ENCODE data around the gene CIC. TPM values are rescaled to one million over a fixed set of nuclear protein-coding genes. Genes with fewer than 3 reads are reported as not detected.
"Not testable (repeated sequence)": the region's sequence is repeated elsewhere in the genome, so short reads cannot be mapped to it uniquely, and the experiment has no call there.

Gene CIC
- total and polyA plus RNA-seq, 5 experiments from 2014 or later: 0.43 to 87.4 (median 1.8) TPM

GRCh38 chr19:42266928-42267603, 2.0 kb upstream of the CIC start:
- not testable (repeated sequence) for DNase-seq, H3K4me3 Mint-ChIP-seq, H3K9me3 Mint-ChIP-seq, H3K27me3 Mint-ChIP-seq, ATAC-seq, H3K36me3 Mint-ChIP-seq
- POLR2A ChIA-PET: interaction anchor here (0.6 to 4.9 kb wide), 6 partner anchors 12 to 38 kb away, joined by 3 to 59 read pairs (median 8); partner anchors contain the start of gene ERF
- peaks cover 0 to 31% (median 24%) of the 10 kb centered on the region in 4 donors for H3K4me1 Mint-ChIP-seq
- H3K27ac Mint-ChIP-seq: peak overlapping the region in 1 of 10 donors; percentile 32

- H3K4me3 Mint-ChIP-seq: no peak overlapping the region
- ATAC-seq (no peak), DNase-seq (no peak)
- no peaks in the 10 kb centered on the region for H3K9me3 Mint-ChIP-seq
- peaks cover 0 to 4% (median 0%) of the 10 kb centered on the region in 3 donors for H3K36me3 Mint-ChIP-seq
- peaks cover 0 to 31% (median 23%) of the 10 kb centered on the region in 4 donors for H3K4me1 Mint-ChIP-seq
- H3K27me3 Mint-ChIP-seq: no peaks in the 10 kb centered on the region
- POLR2A ChIA-PET: interaction anchor here (0.6 to 4.9 kb wide), 7 partner anchors 13 to 37 kb away, joined by 3 to 59 read pairs (median 9); partner anchors contain the start of genes ERF and GSK3A
- no peak overlapping the region for H3K27ac Mint-ChIP-seq
These were observed 1.4 kb upstream of the CIC start for GRCh38 chr19:42267644-42268141.

- peaks cover 0 to 4% (median 0%) of the 10 kb centered on the region in 3 donors for H3K36me3 Mint-ChIP-seq
- ATAC-seq (peak; percentile 66 to 67), DNase-seq (peak in 9 of 10 donors; percentile 94 to 100 (median 99))
- no peak overlapping the region for H3K27ac Mint-ChIP-seq
- H3K27me3 Mint-ChIP-seq: no peaks in the 10 kb centered on the region
- no peaks in the 10 kb centered on the region for H3K9me3 Mint-ChIP-seq
- POLR2A ChIA-PET: interaction anchor here (1.0 to 4.9 kb wide), 5 partner anchors 13 to 26 kb away, joined by 3 to 59 read pairs (median 25); partner anchors contain the start of genes ERF and GSK3A
- no peak overlapping the region for H3K4me3 Mint-ChIP-seq
- peaks cover 0 to 32% (median 24%) of the 10 kb centered on the region in 4 donors for H3K4me1 Mint-ChIP-seq
These were observed 829 bp upstream of the CIC start for GRCh38 chr19:42268142-42268703.

- H3K27ac Mint-ChIP-seq: peak overlapping the region in 5 of 10 donors; percentile 97 to 99 (median 99)
- H3K9me3 Mint-ChIP-seq: no peaks in the 10 kb centered on the region
- H3K4me3 Mint-ChIP-seq: peak overlapping the region in 6 of 10 donors; percentile 90 to 98 (median 94)
- ATAC-seq: no peak
- H3K4me1 Mint-ChIP-seq: peaks cover 3 to 41% (median 27%) of the 10 kb centered on the region in 4 donors
- no peak for DNase-seq
- H3K36me3 Mint-ChIP-seq: peaks cover 0 to 16% (median 0%) of the 10 kb centered on the region in 3 donors
- H3K27me3 Mint-ChIP-seq: no peaks in the 10 kb centered on the region
- POLR2A ChIA-PET: interaction anchor here (0.7 to 4.9 kb wide), 12 partner anchors 12 to 138 kb away, joined by 3 to 59 read pairs (median 6); partner anchors contain the start of genes ERF, GSK3A, PAFAH1B3 and POU2F2
These were observed 660 bp downstream of the CIC start for GRCh38 chr19:42269478-42270345.

- peak overlapping the region in 6 of 10 donors; percentile 90 to 98 (median 94) for H3K4me3 Mint-ChIP-seq
- peaks cover 11 to 48% (median 31%) of the 10 kb centered on the region in 4 donors for H3K4me1 Mint-ChIP-seq
- POLR2A ChIA-PET: interaction anchor here (0.6 to 4.9 kb wide), 12 partner anchors 11 to 1263 kb away, joined by 3 to 59 read pairs (median 6); partner anchors contain the start of genes ERF, GSK3A, PAFAH1B3 and POU2F2
- H3K27ac Mint-ChIP-seq: peak overlapping the region in 5 of 10 donors; percentile 97 to 99 (median 99)
- H3K9me3 Mint-ChIP-seq: no peaks in the 10 kb centered on the region
- H3K27me3 Mint-ChIP-seq: no peaks in the 10 kb centered on the region
- H3K36me3 Mint-ChIP-seq: peaks cover 0 to 22% (median 0%) of the 10 kb centered on the region in 3 donors
- DNase-seq: peak in 9 of 10 donors; percentile 55 to 84 (median 73)
- peak; percentile 2 to 9 for ATAC-seq
These were observed 1.4 kb downstream of the CIC start for GRCh38 chr19:42270346-42271044.

- ATAC-seq: no peak
- peaks cover 15 to 51% (median 34%) of the 10 kb centered on the region in 4 donors for H3K4me1 Mint-ChIP-seq
- H3K27me3 Mint-ChIP-seq: no peaks in the 10 kb centered on the region
- peak overlapping the region in 9 of 10 donors; percentile 54 to 96 (median 70) for H3K4me3 Mint-ChIP-seq
- no peak for DNase-seq
- peak overlapping the region in 6 of 10 donors; percentile 77 to 99 (median 89) for H3K27ac Mint-ChIP-seq
- no peaks in the 10 kb centered on the region for H3K9me3 Mint-ChIP-seq
- peaks cover 0 to 26% (median 0%) of the 10 kb centered on the region in 3 donors for H3K36me3 Mint-ChIP-seq
- POLR2A ChIA-PET: interaction anchor here (1.1 to 4.9 kb wide), 8 partner anchors 10 to 139 kb away, joined by 3 to 59 read pairs (median 10); partner anchors contain the start of genes ERF, GSK3A and POU2F2
These were observed 2.0 kb downstream of the CIC start for GRCh38 chr19:42271045-42271419.

GRCh38 chr19:42271861-42272534, 2.9 kb downstream of the CIC start:
- DNase-seq (no peak), ATAC-seq (no peak)
- Mint-ChIP-seq H3K9me3 (no peaks in the 10 kb centered on the region), H3K27ac (peak overlapping the region in 2 of 10 donors; percentile 88 to 99), H3K4me3 (peak overlapping the region in 1 of 10 donors; percentile 67), H3K27me3 (no peaks in the 10 kb centered on the region), H3K36me3 (peaks cover 0 to 29% (median 0%) of the 10 kb centered on the region in 3 donors), H3K4me1 (peaks cover 20 to 60% (median 39%) of the 10 kb centered on the region in 4 donors)
- POLR2A ChIA-PET: interaction anchor here (0.9 to 4.1 kb wide), 4 partner anchors 20 to 140 kb away, joined by 4 to 29 read pairs (median 10); partner anchors contain the start of genes GSK3A and POU2F2

- no peak for DNase-seq
- no peak overlapping the region for H3K4me3 Mint-ChIP-seq
- POLR2A ChIA-PET: interaction anchor here (0.9 kb wide), 1 partner anchor 28 kb away, joined by 4 read pairs; no protein-coding TSS in a partner anchor
- H3K4me1 Mint-ChIP-seq: peaks cover 20 to 61% (median 40%) of the 10 kb centered on the region in 4 donors
- H3K9me3 Mint-ChIP-seq: no peaks in the 10 kb centered on the region
- H3K27ac Mint-ChIP-seq: peak overlapping the region in 1 of 10 donors; percentile 4
- no peak for ATAC-seq
- no peaks in the 10 kb centered on the region for H3K27me3 Mint-ChIP-seq
- H3K36me3 Mint-ChIP-seq: peaks cover 0 to 29% (median 0%) of the 10 kb centered on the region in 3 donors
These were observed 3.5 kb downstream of the CIC start for GRCh38 chr19:42272535-42272897.

- Mint-ChIP-seq H3K27ac (peak overlapping the region in 1 of 10 donors; percentile 4), H3K36me3 (peaks cover 0 to 29% (median 0%) of the 10 kb centered on the region in 3 donors), H3K9me3 (no peaks in the 10 kb centered on the region), H3K4me3 (no peak overlapping the region), H3K27me3 (no peaks in the 10 kb centered on the region), H3K4me1 (peaks cover 21 to 58% (median 41%) of the 10 kb centered on the region in 4 donors)
- ATAC-seq: no peak
- no peak for DNase-seq
- POLR2A ChIA-PET: interaction anchor here (0.9 kb wide), 1 partner anchor 29 kb away, joined by 4 read pairs; no protein-coding TSS in a partner anchor
These were observed 3.9 kb downstream of the CIC start for GRCh38 chr19:42272989-42273406.

GRCh38 chr19:42273407-42274064, 4.5 kb downstream of the CIC start:
- Mint-ChIP-seq H3K4me3 (no peak overlapping the region), H3K27me3 (no peaks in the 10 kb centered on the region), H3K4me1 (peaks cover 27 to 61% (median 44%) of the 10 kb centered on the region in 4 donors), H3K36me3 (peaks cover 0 to 29% (median 0%) of the 10 kb centered on the region in 3 donors), H3K9me3 (no peaks in the 10 kb centered on the region), H3K27ac (peak overlapping the region in 2 of 10 donors; percentile 33 to 35)
- DNase-seq (no peak), ATAC-seq (no peak)
- POLR2A ChIA-PET: interaction anchor here (0.5 to 1.0 kb wide), 3 partner anchors 9 to 176 kb away, joined by 3 to 4 read pairs (median 3); no protein-coding TSS in a partner anchor

All from naive thymus-derived CD8-positive, alpha-beta T cell (primary cell).